Muscle of arm (tissue), 12 donors: ENCODE measurements around the gene RTN4RL1. TPM values are rescaled to one million over a fixed set of nuclear protein-coding genes. Genes with fewer than 3 reads are reported as not detected.

Source experiments
- DNase-seq: peaks from one replicate; pipeline ENCODE4 v3.0.0-alpha.2; 2013
- polyA plus RNA-seq, 12 donors: library from polyadenylated mRNA; unstranded; fragments of 120-200 nt; gene quantifications; one replicate each; pipeline ENCODE4 v1.2.1, GENCODE V29; 2013; ENCODE audit not compliant: insufficient read length in 12 of 12

RTN4RL1 gene
- polyA plus RNA-seq, 12 donors: 0.62 to 2.2 (median 1.2) TPM; not detected in 2

DNA sequence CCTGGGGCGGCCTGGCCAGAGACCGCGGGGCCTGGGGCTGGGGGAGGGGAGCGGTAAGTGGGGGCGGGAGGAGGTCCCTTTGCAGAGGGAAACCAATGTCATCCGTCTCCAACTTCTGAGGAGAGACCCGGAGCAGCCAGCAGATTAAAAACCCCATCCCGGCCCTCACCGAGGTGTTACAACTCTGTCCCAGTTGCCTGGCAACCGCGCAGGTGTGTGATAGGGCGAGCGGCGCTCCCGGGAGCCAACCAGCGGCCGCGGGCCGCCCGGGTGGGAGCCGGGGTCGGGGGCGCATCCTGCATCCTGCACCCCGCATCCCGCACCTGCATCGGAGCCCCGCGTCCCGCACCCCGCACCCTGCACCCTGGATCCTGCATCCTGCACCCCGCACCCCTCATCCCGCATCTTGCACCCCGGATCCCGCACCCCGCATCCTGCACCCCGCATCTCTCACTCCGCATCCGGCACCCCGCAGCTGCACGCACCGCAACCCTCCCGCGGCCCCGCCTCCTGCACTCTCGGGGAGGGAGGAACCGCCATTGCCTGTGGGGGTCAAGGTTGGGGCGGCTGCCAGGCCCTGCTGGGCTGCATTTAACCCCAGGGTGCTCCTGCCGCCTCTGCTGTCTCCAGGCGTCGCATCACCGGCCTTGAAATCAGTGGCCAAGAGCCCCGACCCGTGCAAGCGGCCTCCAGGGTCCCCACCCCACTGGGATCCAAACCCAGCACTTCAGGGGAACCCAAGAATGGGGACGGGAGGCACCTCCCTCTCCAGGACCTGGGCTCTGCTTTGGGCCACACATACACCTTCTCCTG lies 47.3 kb downstream of the RTN4RL1 start:
- DNase-seq: no peak

- no peak for DNase-seq
Observed at GRCh38 chr17:1976683-1977064, 48.5 kb downstream of the RTN4RL1 start.

GRCh38 chr17:1976000-1976682 lies 49.0 kb downstream of the RTN4RL1 start:
- no peak for DNase-seq

- DNase-seq: no peak
Observed at GRCh38 chr17:1975573-1975972, 49.6 kb downstream of the RTN4RL1 start.

GRCh38 chr17:1972487-1973160 lies 52.5 kb downstream of the RTN4RL1 start:
- peak; percentile 27 for DNase-seq

GRCh38 chr17:1970843-1971384 lies 54.2 kb downstream of the RTN4RL1 start:
- DNase-seq: no peak

DNA sequence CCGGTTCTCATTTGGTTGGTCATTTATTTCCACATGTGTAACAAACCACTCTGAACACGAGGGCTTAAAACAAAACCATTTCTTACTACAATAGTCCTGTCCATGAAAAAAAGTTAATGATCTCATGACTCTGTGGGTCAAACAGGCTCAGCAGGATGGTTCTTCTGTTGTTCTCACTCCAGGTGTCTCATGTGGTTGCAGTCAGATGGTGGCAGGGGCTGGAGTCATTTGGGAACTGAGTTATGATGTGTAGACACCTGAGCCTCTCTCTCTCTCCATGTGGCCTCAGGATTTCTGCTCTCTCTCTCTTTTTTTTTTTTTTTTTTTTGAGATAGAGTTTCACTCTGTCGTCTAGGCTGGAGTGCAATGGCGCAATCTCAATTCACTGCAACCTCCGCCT lies 55.4 kb downstream of the RTN4RL1 start:
- DNase-seq: no peak

- no peak for DNase-seq
Observed at GRCh38 chr17:1967213-1967612, 57.9 kb downstream of the RTN4RL1 start.

GRCh38 chr17:1966274-1967086 lies 58.7 kb downstream of the RTN4RL1 start:
- DNase-seq: no peak

DNA sequence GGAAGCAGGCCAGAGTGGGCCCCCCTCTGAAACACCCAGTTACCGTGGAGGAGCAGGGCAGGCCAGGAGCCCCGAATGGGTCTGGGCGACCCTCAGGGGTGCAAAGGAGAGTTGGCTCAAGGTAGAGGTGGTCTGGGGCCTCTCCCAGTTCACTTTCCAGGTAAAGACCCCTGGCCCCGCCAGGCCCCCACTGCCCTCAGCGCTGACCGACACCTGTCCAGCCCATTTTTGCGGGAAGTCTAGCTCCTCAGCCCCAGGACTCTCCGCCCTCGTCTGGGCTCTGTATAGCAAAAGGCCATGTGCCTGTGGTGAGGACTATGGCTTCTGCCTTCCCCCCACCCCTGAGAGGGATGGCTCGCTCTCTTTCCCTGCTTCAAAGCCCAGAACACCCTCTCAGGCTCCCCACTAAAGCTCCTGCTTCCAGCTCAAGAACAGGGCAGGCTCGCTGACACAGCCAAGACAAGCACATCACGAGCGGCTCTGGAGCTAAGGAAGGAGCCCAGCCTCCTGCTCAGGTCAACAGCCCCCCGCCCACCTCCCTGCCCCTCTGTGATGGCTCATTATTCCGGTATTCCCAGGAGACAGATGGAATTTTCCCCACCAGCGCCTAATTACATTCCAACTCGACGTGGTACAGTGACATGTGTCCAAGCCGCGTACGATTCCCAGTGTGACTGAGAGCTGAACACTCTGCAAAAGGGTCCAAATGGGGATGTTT lies 59.4 kb downstream of the RTN4RL1 start:
- DNase-seq: no peak

- DNase-seq: no peak
Observed at GRCh38 chr17:1963250-1963649, 61.9 kb downstream of the RTN4RL1 start.

DNA sequence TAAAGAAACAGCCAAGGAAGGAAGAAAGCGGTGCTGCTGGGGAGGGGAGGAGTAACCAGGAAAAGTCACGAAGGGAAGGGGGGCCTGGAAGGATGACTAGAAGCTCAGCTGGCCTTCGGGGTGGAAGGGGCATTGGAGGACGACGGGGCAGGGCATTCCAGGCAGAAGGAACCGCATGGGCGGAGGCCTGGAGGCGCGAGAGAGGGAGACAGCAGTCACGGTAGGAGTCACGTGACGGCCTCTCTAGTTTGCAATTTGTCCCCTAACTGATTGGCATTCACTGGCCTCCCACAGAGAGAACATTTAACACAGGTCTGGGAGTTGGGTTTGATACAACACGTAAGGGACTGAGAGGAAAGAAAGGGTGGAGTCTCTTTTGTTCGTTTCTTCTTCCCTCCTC lies 63.9 kb downstream of the RTN4RL1 start:
- DNase-seq: no peak

GRCh38 chr17:1960545-1960912 lies 64.6 kb downstream of the RTN4RL1 start:
- no peak for DNase-seq

DNA sequence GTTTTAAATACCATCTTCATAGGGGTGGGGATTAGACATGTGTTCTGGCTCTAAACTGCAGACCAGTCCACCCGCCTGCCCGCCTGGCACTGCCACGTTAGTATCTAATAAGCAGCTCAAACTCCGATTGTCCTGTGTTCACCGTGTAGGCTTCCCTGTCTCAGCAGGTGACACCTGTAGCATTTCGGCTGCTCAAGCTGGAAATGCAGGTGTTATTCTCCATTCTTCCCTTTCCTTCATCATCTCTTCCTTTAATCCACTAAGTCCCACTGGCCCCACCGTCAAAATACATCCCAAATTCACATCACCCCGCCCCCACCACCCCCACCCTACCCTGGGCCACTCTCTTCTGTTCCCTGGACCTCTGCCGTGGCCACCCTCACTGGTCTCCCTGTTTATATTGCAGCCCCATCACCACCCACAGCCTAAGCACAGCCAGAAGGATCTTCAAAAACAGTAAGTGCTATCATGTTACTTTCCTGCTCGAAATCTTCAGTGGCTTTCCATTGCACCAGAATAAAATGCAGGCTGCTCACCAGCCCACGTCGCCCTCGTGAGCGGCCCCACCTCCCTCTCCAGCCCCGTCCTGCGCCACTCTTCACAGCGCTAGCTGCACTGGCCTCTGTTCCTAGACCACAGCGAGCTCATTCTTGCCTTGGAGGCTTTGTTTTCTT lies 65.1 kb downstream of the RTN4RL1 start:
- no peak for DNase-seq

GRCh38 chr17:1958134-1958881 lies 66.8 kb downstream of the RTN4RL1 start:
- no peak for DNase-seq

DNA sequence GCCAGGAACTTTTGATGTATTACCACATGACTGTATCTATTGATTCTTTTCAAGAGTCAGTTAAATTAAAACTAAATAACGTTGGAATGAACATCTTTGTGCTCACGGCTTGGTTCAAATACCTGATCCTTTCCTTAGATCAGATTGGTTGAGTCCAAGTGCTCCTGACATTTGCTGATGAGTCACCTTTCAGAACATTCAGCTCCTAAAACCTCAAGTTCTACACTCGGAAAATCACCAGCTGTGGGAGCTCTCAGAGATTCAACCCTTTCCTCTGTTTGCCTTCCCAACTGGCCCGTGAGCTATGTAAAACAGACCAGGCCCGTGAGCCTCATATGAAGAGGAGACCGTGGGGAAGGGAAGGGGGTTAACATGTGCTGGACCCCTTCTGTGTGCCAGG lies 68.1 kb downstream of the RTN4RL1 start:
- DNase-seq: no peak

DNA sequence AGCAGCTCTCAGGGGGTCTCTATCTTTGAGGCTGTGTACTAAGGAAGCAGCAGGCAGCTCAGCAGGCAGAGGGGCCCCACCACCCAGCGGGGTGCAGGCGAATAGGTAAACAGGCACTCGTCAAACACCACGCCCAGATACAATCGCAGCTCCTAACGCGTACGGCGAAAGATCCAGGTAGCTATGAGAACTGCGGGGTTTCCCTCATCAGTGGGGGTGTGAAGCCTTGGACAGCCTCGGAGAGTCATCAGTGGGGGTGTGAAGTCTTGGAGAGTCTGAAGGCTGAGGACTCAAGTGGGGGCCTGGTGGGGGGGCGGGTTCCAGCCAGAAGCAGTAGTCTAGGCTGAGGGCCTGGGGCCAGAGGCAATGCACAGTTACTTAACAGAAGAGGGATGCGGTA lies 69.0 kb downstream of the RTN4RL1 start:
- DNase-seq: no peak

- DNase-seq: no peak
Observed at GRCh38 chr17:1953831-1954230, 71.3 kb downstream of the RTN4RL1 start.

GRCh38 chr17:1951920-1952319 lies 73.2 kb downstream of the RTN4RL1 start:
- no peak for DNase-seq

GRCh38 chr17:1949754-1950153 lies 75.4 kb downstream of the RTN4RL1 start:
- DNase-seq: no peak
